SK-N-SH (cell line): ENCODE results near the gene SCYGR4.

Experiments
- CTCF ChIP-seq: fragments of 200-600 bp; sonication (generic); IDR thresholded peaks from 2 replicates; pipeline ENCODE4 v1.6.1; 2017; ENCODE audit warnings: antibody characterized with exemption, mild to moderate bottlenecking, moderate library complexity
- FOSL2 ChIP-seq: IDR thresholded peaks from 2 replicates; pipeline ENCODE4 v1.4.0; 2012; ENCODE audit warnings: low read depth, mild to moderate bottlenecking, moderate library complexity, borderline replicate concordance
- REST ChIP-seq: IDR thresholded peaks from 2 replicates; pipeline ENCODE4 v1.6.1; 2012; ENCODE audit warnings: mild to moderate bottlenecking, low read depth, low read length, moderate library complexity
- RXRA ChIP-seq: IDR thresholded peaks from 2 replicates; pipeline ENCODE4 v1.4.0; 2012; ENCODE audit warnings: low read depth, mild to moderate bottlenecking, borderline replicate concordance
- SMC3 ChIP-seq: IDR thresholded peaks from 2 replicates; pipeline ENCODE4 v1.6.1; 2012; ENCODE audit warnings: low read depth, low read length, improper control_type of control experiment

GRCh38 chr2:227614246-227614645, 3.1 kb upstream of the SCYGR4 start:
- TF ChIP-seq SMC3 = no peak
- TF ChIP-seq CTCF = no peak
- TF ChIP-seq FOSL2 = no peak
- TF ChIP-seq RXRA = no peak
- no peak for TF ChIP-seq REST
